Endothelial cell of umbilical vein (primary cell): ENCODE measurements around the gene TKT. TPM values are rescaled to one million over a fixed set of nuclear protein-coding genes. Genes with fewer than 3 reads are reported as not detected.

ENCODE experiments used
- BruUV-seq: library from RNA; stranded (reverse); fragments of 400-500 nt; replicated peaks from 2 replicates; lab custom pipeline; 2021; lab: Mats Ljungman, UMichigan
- CTCF ChIA-PET: fragments of 300-600, 350-600 bp; sonication (Branson Sonifier 250); formaldehyde crosslinking; loops from one replicate; lab custom pipeline; 2021; ENCODE audit warnings: antibody characterized with exemption, inconsistent platforms; lab: Charles Lee
- POLR2A ChIA-PET: fragments of 300-600, 350-600 bp; sonication (Branson Sonifier 250); formaldehyde crosslinking; loops from one replicate; lab custom pipeline; 2021; ENCODE audit warnings: antibody characterized with exemption, inconsistent platforms; lab: Charles Lee
- DNase-seq: peaks from one replicate; pipeline ENCODE4 v3.0.0-alpha.2; 2011; ENCODE audit warnings: low read depth, low spot score
- FAIRE-seq: peaks from 2 replicates; lab custom pipeline; 2011; peaks lifted over from hg19 to GRCh38; lab: Jason Lieb, UNC
- H2AFZ ChIP-seq: 2 replicates; pipeline ENCODE4 v1.6.0; 2012; ENCODE audit warnings: low read depth, low read length, control low read depth, inconsistent platforms
- H3K27ac ChIP-seq: 2 replicates; pipeline ENCODE4 v1.5.1; 2011; ENCODE audit warnings: low read depth, mild to moderate bottlenecking, control low read depth, low read length, moderate library complexity; ENCODE audit not compliant: insufficient read depth
- H3K27me3 ChIP-seq, 2 experiments: 2 replicates each; pipeline versions ENCODE4 v1.6.0 to v1.6.1; 2011; ENCODE audit warnings: low read length in 2 of 2, mixed read lengths in 1 of 2; ENCODE audit not compliant: control insufficient read depth in 2 of 2, insufficient read depth in 2 of 2
- H3K36me3 ChIP-seq, 2 experiments: 2 replicates in 1 of 2; 3 replicates in 1 of 2; pipeline ENCODE4 v1.5.1; 2011; ENCODE audit warnings: low read length in 2 of 2, mild to moderate bottlenecking in 1 of 2, moderate library complexity in 1 of 2; ENCODE audit not compliant: control insufficient read depth in 2 of 2, insufficient read depth in 2 of 2; ENCODE audit errors: extremely low read depth in 1 of 2
- H3K4me1 ChIP-seq: 3 replicates; pipeline ENCODE4 v1.5.1; 2011; ENCODE audit warnings: mild to moderate bottlenecking, low read length; ENCODE audit not compliant: control insufficient read depth, insufficient read depth; ENCODE audit errors: extremely low read depth
- H3K4me2 ChIP-seq: 2 replicates; pipeline ENCODE4 v1.6.1; 2011; ENCODE audit warnings: low read length, control low read depth, mixed read lengths; ENCODE audit not compliant: insufficient read depth
- H3K4me3 ChIP-seq, 3 experiments: fragments of 200-600 bp in 1 of 3; sonication (generic), shearing (Covaris generic) in 1 of 3; replicated peaks in 1 of 3; 2 replicates each; pipeline ENCODE4 v1.5.1; 2011 to 2016; ENCODE audit warnings: control low read depth in 3 of 3, low read length in 3 of 3, mild to moderate bottlenecking in 2 of 3, inconsistent platforms in 1 of 3, low read depth in 1 of 3, moderate library complexity in 1 of 3; ENCODE audit not compliant: insufficient read depth in 1 of 3
- H3K79me2 ChIP-seq: 2 replicates; pipeline ENCODE4 v1.6.0; 2012; ENCODE audit warnings: low read length, inconsistent platforms; ENCODE audit not compliant: control insufficient read depth, insufficient read depth
- H3K9ac ChIP-seq: replicated peaks from 2 replicates; pipeline ENCODE3; 2011; ENCODE audit warnings: low read length, control low read depth; ENCODE audit not compliant: insufficient read depth; ENCODE audit errors: extremely low read depth
- H3K9me1 ChIP-seq: replicated peaks from 3 replicates; pipeline ENCODE4 v1.6.0; 2011; ENCODE audit warnings: mild to moderate bottlenecking, low read length; ENCODE audit not compliant: control insufficient read depth, insufficient read depth; ENCODE audit errors: extremely low read depth
- H3K9me3 ChIP-seq: replicated peaks from 2 replicates; pipeline ENCODE4 v1.5.1; 2012; ENCODE audit warnings: low read length, inconsistent platforms; ENCODE audit not compliant: control insufficient read depth, insufficient read depth
- H4K20me1 ChIP-seq: replicated peaks from 2 replicates; pipeline ENCODE3; 2011; ENCODE audit warnings: mild to moderate bottlenecking, low read length; ENCODE audit not compliant: control insufficient read depth, insufficient read depth; ENCODE audit errors: extremely low read depth
- EZH2 ChIP-seq: IDR thresholded peaks from 2 replicates; pipeline ENCODE4 v1.6.1; 2012; ENCODE audit warnings: borderline replicate concordance, low read depth, mild to moderate bottlenecking, moderate library complexity, low read length, inconsistent platforms; ENCODE audit not compliant: severe bottlenecking
- FOS ChIP-seq: IDR thresholded peaks from 2 replicates; pipeline ENCODE4 v1.6.1; 2011; ENCODE audit warnings: mild to moderate bottlenecking, low read length, moderate library complexity, borderline replicate concordance; ENCODE audit not compliant: insufficient read depth
- GATA2 ChIP-seq: IDR thresholded peaks from 2 replicates; pipeline ENCODE4 v1.7.0; 2011; ENCODE audit warnings: low read depth, mild to moderate bottlenecking, moderate library complexity, mixed read lengths, low read length; ENCODE audit not compliant: insufficient read length, insufficient read depth
- JUN ChIP-seq: IDR thresholded peaks from 2 replicates; pipeline ENCODE4 v1.6.1; 2011; ENCODE audit warnings: borderline replicate concordance, low read depth; ENCODE audit not compliant: insufficient read length, insufficient read depth
- MYC ChIP-seq: IDR thresholded peaks from one replicate; pipeline ENCODE4 v1.6.1; 2011; ENCODE audit warnings: mild to moderate bottlenecking, low read depth, low read length
- POLR2A ChIP-seq: IDR thresholded peaks from 2 replicates; pipeline ENCODE4 v1.6.1; 2012; ENCODE audit warnings: low read depth, mild to moderate bottlenecking, control low read depth, low read length
- POLR2AphosphoS5 ChIP-seq: IDR thresholded peaks from 2 replicates; pipeline ENCODE4 v1.6.1; 2012; ENCODE audit warnings: low read depth, mild to moderate bottlenecking, control low read depth, low read length, moderate library complexity; ENCODE audit not compliant: insufficient read depth
- dilution Hi-C: fragments of 300-500 bp; cut with MboI; formaldehyde crosslinking; loops from one replicate; pipeline ENCODE4 v1.15.0; 2019; ENCODE audit warnings: low sequenced_read_pairs; ENCODE audit not compliant: extremely low pct_ligation_motif_present
- intact Hi-C: fragments of 100-400 bp; cut with micrococcal nuclease; formaldehyde crosslinking; loops from one replicate; pipeline ENCODE4 v1.10.0; 2022
- polyA plus RNA-seq, 4 experiments: library from polyadenylated mRNA; depleted of rRNA in 3 of 4; stranded (reverse) in 3 of 4; unstranded in 1 of 4; fragments of >200 nt; gene quantifications; 2 replicates each; pipeline versions ENCODE4 v1.2.1 to v1.2.3, GENCODE V29; 2011 to 2012; ENCODE audit warnings: missing spikeins in 1 of 4
- total RNA-seq: library from RNA; stranded (reverse); gene quantifications from 2 replicates; pipeline ENCODE4 v1.2.3, GENCODE V29; 2021
- TF ChIP-seq, protein P1 (sequence below): IDR thresholded peaks from 2 replicates; pipeline ENCODE4 v1.6.1; 2011; ENCODE audit not compliant: insufficient read depth, insufficient read length
- TF ChIP-seq, protein P2 (sequence below), 2 donors: IDR thresholded peaks; 1 replicate in 1 of 2; 2 replicates in 1 of 2; pipeline ENCODE4 v1.5.1; 2011; ENCODE audit warnings: low read length in 2 of 2, mild to moderate bottlenecking in 2 of 2, moderate library complexity in 2 of 2, control low read depth in 1 of 2, inconsistent platforms in 1 of 2, low read depth in 1 of 2; ENCODE audit not compliant: insufficient read depth in 1 of 2; ENCODE audit errors: extremely low read depth in 1 of 2

The TKT gene
- total and polyA plus RNA-seq, 2 donors (not counting 3 experiments of a cell fraction or from before 2014, with no cell fraction given): 287 to 586 TPM

DNA sequence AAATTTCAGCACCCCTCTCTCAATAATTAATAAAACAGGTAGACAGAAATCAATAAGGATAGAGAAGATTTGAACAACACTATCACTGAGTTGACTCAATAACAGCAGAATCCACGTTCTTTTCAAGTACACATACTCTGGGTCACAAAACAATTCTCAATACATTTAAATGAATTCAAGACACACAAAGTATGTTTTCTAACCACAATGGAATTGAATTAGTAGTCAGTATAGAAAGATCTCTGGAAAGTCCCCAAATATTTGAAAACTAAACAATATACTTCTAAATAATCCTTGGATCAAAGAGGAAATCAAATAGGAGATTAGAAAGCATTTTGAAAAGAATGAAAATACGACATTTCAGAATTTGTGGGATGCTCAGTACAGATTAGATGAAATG is 40.0 kb downstream of the TKT start:
- POLR2A ChIA-PET: no interaction called here
- Histone ChIP-seq H3K9ac (no peak overlapping the region), H3K27me3 (no peaks in the 10 kb centered on the region), H3K4me2 (no peak overlapping the region), H3K79me2 (no peaks in the 10 kb centered on the region), H3K36me3 (no peaks in the 10 kb centered on the region), H3K9me3 (no peaks in the 10 kb centered on the region), H3K4me1 (no peaks in the 10 kb centered on the region), H3K4me3 (no peak overlapping the region), H4K20me1 (no peaks in the 10 kb centered on the region), H3K27ac (no peak overlapping the region), H3K9me1 (no peaks in the 10 kb centered on the region), H2AFZ (no peak overlapping the region)
- FAIRE-seq: peak; percentile 50
- intact Hi-C loops: no loop called here
- dilution Hi-C loops: no loop called here
- TF ChIP-seq GATA2 (no peak), POLR2AphosphoS5 (no peak), MYC (no peak), JUN (no peak), POLR2A (no peak), FOS (no peak), EZH2 (no peak)
- TF ChIP-seq, protein P1, sequence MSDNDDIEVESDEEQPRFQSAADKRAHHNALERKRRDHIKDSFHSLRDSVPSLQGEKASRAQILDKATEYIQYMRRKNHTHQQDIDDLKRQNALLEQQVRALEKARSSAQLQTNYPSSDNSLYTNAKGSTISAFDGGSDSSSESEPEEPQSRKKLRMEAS: no peak
- TF ChIP-seq, protein P2, sequence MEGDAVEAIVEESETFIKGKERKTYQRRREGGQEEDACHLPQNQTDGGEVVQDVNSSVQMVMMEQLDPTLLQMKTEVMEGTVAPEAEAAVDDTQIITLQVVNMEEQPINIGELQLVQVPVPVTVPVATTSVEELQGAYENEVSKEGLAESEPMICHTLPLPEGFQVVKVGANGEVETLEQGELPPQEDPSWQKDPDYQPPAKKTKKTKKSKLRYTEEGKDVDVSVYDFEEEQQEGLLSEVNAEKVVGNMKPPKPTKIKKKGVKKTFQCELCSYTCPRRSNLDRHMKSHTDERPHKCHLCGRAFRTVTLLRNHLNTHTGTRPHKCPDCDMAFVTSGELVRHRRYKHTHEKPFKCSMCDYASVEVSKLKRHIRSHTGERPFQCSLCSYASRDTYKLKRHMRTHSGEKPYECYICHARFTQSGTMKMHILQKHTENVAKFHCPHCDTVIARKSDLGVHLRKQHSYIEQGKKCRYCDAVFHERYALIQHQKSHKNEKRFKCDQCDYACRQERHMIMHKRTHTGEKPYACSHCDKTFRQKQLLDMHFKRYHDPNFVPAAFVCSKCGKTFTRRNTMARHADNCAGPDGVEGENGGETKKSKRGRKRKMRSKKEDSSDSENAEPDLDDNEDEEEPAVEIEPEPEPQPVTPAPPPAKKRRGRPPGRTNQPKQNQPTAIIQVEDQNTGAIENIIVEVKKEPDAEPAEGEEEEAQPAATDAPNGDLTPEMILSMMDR (IDR thresholded peaks at IDR 0.05; ENCODE audit: extremely low read depth in 1 of 2, insufficient read depth in 1 of 2, low read depth in 1 of 2, low read length in 2 of 2): no peak
- CTCF ChIA-PET: no interaction called here
- no peak for DNase-seq
- BruUV-seq: no TSS peak
